NB4 (cell line): ENCODE measurements around the gene ZNF286A.
"Not testable (repeated sequence)": the region's sequence is repeated elsewhere in the genome, so short reads cannot be mapped to it uniquely, and the experiment has no call there.

Source experiments
- MYC ChIP-seq: IDR thresholded peaks from 2 replicates; pipeline ENCODE4 v1.6.1; 2011; ENCODE audit warnings: low read depth, low read length
- POLR2A ChIP-seq: IDR thresholded peaks from 2 replicates; pipeline ENCODE4 v1.6.1; 2011; ENCODE audit warnings: mild to moderate bottlenecking; ENCODE audit not compliant: insufficient read length; ENCODE audit errors: extremely low read depth
- TF ChIP-seq, protein P1 (sequence below): IDR thresholded peaks from one replicate; pipeline ENCODE4 v1.5.1; 2012; ENCODE audit warnings: low read depth, low read length
- TF ChIP-seq, protein P2 (sequence below): IDR thresholded peaks from 2 replicates; pipeline ENCODE4 v1.6.1; 2011; ENCODE audit warnings: low read depth, low read length

DNA sequence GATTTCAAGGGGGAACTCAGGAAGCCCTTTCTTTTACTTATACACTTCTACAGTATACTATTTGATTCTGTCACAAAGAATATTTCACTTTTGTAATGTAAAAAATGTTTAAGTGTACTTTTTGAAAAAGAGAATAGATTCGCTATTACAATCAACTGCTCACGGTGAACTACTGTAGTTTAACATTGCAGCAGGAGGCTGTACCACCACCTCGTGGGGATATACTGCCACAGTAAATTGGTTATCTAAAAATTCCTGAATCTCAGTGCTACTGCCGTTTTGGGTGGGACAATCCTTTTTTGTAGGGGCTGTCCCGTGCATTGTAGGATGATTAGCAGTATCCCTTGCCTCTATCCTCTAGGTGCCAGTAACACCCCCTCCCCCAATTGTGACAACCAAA is 30.0 kb upstream of the ZNF286A start:
- TF ChIP-seq, protein P1, sequence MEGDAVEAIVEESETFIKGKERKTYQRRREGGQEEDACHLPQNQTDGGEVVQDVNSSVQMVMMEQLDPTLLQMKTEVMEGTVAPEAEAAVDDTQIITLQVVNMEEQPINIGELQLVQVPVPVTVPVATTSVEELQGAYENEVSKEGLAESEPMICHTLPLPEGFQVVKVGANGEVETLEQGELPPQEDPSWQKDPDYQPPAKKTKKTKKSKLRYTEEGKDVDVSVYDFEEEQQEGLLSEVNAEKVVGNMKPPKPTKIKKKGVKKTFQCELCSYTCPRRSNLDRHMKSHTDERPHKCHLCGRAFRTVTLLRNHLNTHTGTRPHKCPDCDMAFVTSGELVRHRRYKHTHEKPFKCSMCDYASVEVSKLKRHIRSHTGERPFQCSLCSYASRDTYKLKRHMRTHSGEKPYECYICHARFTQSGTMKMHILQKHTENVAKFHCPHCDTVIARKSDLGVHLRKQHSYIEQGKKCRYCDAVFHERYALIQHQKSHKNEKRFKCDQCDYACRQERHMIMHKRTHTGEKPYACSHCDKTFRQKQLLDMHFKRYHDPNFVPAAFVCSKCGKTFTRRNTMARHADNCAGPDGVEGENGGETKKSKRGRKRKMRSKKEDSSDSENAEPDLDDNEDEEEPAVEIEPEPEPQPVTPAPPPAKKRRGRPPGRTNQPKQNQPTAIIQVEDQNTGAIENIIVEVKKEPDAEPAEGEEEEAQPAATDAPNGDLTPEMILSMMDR: not testable (repeated sequence)
- TF ChIP-seq POLR2A, MYC: not testable (repeated sequence)
- TF ChIP-seq, protein P2, sequence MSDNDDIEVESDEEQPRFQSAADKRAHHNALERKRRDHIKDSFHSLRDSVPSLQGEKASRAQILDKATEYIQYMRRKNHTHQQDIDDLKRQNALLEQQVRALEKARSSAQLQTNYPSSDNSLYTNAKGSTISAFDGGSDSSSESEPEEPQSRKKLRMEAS: not testable (repeated sequence)
